ENCODE results near the gene GLP2R. TPM values are rescaled to one million over a fixed set of nuclear protein-coding genes. Genes with fewer than 3 reads are reported as not detected.

Gene GLP2R
- total RNA-seq, 1 donor = not detected

DNA sequence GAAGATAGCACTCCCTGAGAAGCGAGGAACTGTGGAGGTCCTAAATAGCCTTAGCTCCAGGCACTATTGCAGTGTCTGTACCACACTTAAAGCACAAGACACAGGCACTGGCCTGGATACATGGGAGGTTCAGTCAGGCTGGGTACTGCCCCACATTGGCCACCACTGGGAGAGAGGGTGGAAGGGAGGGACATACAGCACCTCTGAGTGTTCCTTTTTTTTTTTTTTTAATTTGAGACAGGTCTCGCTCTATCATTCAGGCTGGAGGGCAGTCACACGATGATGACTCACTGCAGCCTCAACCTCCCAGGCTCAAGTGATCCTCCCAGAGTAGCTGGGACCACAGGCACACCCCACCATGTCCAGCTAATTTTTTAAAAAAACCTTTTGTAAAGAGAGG lies 5.3 kb upstream of the GLP2R start:
- TF ChIP-seq, protein P1, sequence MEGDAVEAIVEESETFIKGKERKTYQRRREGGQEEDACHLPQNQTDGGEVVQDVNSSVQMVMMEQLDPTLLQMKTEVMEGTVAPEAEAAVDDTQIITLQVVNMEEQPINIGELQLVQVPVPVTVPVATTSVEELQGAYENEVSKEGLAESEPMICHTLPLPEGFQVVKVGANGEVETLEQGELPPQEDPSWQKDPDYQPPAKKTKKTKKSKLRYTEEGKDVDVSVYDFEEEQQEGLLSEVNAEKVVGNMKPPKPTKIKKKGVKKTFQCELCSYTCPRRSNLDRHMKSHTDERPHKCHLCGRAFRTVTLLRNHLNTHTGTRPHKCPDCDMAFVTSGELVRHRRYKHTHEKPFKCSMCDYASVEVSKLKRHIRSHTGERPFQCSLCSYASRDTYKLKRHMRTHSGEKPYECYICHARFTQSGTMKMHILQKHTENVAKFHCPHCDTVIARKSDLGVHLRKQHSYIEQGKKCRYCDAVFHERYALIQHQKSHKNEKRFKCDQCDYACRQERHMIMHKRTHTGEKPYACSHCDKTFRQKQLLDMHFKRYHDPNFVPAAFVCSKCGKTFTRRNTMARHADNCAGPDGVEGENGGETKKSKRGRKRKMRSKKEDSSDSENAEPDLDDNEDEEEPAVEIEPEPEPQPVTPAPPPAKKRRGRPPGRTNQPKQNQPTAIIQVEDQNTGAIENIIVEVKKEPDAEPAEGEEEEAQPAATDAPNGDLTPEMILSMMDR (IDR thresholded peaks at IDR 0.05; ENCODE audit: insufficient read depth, low read length) = no peak
- DNase-seq (ENCODE audit: low read depth) = no peak
- no peak overlapping the region for H3K4me3 ChIP-seq (ENCODE audit: low read depth, low read length)

DNA sequence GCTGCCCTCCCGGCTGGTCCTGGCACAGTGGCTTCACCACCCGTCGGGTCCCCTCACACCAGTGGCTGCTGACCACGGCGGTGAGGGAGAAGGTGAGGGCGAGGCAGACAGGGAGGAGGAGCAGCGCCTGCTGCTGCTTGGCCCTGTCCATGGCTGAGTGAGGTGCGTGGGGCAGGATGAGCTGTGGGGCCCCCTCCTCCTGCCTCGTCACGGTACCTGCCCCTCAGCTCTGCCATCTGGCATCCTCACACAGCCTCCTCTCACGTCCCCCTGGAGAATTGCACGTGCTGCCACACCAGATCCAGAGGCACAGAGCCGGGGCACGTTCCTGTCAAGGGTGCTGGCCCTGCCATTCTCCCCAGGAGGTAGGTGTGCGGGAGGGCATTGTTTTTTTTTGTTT lies 3.8 kb upstream of the GLP2R start, which contains the start of gene GSG1L2:
Gene GSG1L2, minus strand, starts transcription at position 159 of the 400 bp plus-strand sequence. Its CDS starts 8 bp downstream, at position 151.
- H3K4me3 ChIP-seq (ENCODE audit: low read depth, low read length) = no peak within 1 kb of the TSS
- TF ChIP-seq, protein P1 (IDR thresholded peaks at IDR 0.05; ENCODE audit: insufficient read depth, low read length) = no peak
- no peak for DNase-seq (ENCODE audit: low read depth)

DNA sequence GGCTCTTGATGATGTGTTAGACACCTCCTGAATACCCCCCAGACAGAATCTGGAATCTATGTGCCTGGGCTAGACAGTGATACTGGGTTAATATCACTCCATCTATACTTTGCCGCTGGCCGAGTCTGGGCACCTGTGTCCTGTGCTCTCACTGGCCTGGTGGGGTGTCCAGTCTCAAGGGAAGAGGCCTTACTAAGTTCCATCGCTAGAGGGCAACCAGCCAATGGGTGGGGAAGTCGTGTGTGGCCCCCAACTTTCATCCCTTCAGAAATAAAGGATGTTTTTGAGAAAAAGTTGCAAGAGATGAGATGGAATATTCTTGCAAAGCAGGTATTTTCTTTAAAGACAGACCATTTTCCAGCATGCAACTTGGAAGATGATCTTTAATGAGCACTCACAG lies 1.6 kb upstream of the GLP2R start:
- DNase-seq (ENCODE audit: low read depth) = no peak
- TF ChIP-seq, protein P1 (IDR thresholded peaks at IDR 0.05; ENCODE audit: insufficient read depth, low read length) = no peak
- H3K4me3 ChIP-seq (ENCODE audit: low read depth, low read length) = no peak overlapping the region

DNA sequence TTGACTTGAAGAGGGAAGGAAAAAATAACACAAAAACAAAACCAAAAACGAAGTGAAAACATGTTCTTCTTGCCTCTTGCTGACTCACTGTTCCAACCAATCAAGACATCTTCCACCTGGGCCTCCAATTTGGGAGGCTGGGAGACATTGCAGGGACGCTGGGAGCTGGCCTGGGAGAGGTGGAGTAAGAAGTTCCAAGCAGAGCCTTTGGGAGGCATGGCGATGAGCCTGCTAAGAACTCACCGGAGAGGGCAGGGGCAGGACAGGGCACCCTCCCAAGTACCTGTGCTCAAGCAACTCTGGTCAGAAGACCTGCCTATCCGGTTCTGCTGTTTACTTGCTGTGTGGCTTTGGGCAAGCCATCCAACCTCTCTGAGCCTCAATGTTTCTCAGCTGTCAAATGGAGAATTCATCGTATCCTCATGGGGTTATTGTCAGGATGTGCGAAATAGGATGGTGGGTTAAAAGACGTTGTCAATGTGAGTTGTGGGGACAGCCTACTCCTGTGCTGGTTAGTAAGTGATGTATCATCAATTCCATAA lies 856 bp upstream of the GLP2R start:
- H3K4me3 ChIP-seq (ENCODE audit: low read depth, low read length) = no peak overlapping the region
- TF ChIP-seq, protein P1 (IDR thresholded peaks at IDR 0.05; ENCODE audit: insufficient read depth, low read length) = no peak
- no peak for DNase-seq (ENCODE audit: low read depth)

DNA sequence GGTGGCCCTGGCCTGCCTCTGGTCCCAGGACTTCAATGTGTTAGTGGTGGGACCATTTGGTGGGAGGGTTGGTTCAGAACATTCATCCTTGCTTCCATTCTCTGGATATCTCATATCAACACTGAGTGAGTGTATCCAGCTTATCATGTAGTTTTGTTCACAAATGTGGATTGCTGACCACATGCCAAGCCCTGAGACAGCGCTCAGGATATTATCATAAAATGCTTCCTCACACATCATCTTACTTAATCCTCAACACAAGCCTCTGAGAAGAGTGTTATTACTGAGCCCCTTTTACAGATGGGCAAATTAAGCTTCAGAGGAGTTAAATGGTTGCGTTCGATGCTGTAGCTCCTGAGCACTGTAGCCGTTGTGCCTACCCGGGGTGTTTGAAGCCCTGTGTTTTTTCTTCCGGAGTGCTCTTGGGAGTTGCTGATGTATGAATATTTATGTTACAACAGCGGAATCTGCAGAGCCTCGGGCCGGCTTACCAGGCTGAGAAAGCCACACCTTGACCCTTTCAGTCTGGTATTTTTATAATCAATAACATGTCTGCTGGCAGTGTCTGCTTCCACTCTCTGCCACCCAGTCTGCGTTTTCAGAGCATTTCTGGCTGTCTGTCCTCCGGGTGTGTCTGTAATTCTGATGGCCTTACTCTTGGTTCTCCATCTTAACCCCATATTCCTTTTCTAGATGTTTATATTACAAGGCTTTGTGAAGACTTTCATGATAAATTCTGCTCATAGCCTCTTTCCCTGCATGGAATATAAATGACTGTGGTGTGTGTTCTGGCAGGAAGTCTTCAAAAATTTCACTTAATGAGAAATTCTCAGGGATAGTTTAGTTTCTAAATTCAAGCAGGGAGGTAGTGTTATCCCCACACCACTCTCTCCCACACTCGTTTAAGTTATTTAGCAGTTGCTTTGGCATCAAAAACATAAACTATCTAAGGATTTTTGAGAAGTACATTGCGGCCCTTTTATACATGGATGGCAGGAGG lies 2.9 kb downstream of the GLP2R start:
- TF ChIP-seq, protein P1 (IDR thresholded peaks at IDR 0.05; ENCODE audit: insufficient read depth, low read length) = no peak
- no peak for DNase-seq (ENCODE audit: low read depth)
- H3K4me3 ChIP-seq (ENCODE audit: low read depth, low read length) = no peak overlapping the region

DNA sequence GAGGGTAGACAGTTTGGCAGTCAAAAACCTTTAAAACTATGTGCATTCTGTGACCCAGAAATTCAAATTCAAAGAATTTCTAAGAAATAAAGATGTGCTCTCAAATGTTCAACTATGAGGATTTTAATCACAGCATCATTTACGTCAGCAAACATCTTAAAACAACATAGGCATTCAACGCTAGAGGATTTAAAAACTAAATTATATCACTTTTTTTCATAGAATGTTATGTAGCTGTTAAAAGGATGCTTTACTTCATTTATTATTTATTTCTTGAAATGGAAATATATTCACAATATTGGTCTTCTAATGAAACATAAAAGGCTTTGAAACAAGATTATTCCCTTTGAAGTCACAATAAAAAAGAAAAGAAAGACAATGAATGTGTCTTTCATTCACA lies 3.6 kb downstream of the GLP2R start:
- DNase-seq (ENCODE audit: low read depth) = no peak
- TF ChIP-seq, protein P1 (IDR thresholded peaks at IDR 0.05; ENCODE audit: insufficient read depth, low read length) = no peak
- H3K4me3 ChIP-seq (ENCODE audit: low read depth, low read length) = no peak overlapping the region
